ENCODE results near the gene MAP2. TPM values are rescaled to one million over a fixed set of nuclear protein-coding genes. Genes with fewer than 3 reads are reported as not detected.

The MAP2 gene
- total RNA-seq, 1 experiment from 2014 or later, result 7.4 TPM

- intact Hi-C loops (cut with micrococcal nuclease), result no loop called here
- ChIA-PET CTCF (no interaction called here), POLR2A (no interaction called here), RAD21 (ENCODE audit: low non-redundant PET in 1 of 2, low total read pairs in 2 of 2, uncharacterized antibody in 2 of 2, unreplicated experiment in 2 of 2) (no interaction called here)
- H3K4me2 ChIP-seq (ENCODE audit: low read length), result no peak overlapping the region
- 0 out of 2 replicates have a peak, but pooled peaks cover 5% of the 10 kb centered on the region for H3K27me3 ChIP-seq (ENCODE audit: insufficient read depth, low read length)
- H3K4me3 ChIP-seq (replicated peaks in 1 of 2; ENCODE audit: low read depth in 1 of 2, low read length in 2 of 2), result no peak overlapping the region
- H3K9ac ChIP-seq (ENCODE audit: low read length), result no peak overlapping the region
- ATAC-seq (no peak), DNase-seq (ENCODE audit: low read depth, low spot score) (no peak)
- no TSS peak for BruUV-seq (replicated peaks)
- no peaks in the 10 kb centered on the region for H3K9me2 ChIP-seq (ENCODE audit: insufficient read depth)
- no peaks in the 10 kb centered on the region for H4K20me1 ChIP-seq (ENCODE audit: insufficient read depth)
- no peak for TF ChIP-seq CEBPB (IDR thresholded peaks at IDR 0.05; ENCODE audit: low read depth)
- TF ChIP-seq CBX3 (IDR thresholded peaks at IDR 0.05; ENCODE audit: low read depth), result no peak
- no peak for TF ChIP-seq FOSL1 (IDR thresholded peaks at IDR 0.05; ENCODE audit: low read depth)
- TF ChIP-seq CTCF (IDR thresholded peaks at IDR 0.05 in 2 of 3, conservative IDR thresholded peaks at IDR 0.05 in 1 of 3; ENCODE audit: borderline replicate concordance in 1 of 3, insufficient read depth in 1 of 3, low read depth in 2 of 3, low read length in 2 of 3), result no peak
- TF ChIP-seq YY1 (IDR thresholded peaks at IDR 0.05; ENCODE audit: extremely low read depth, insufficient replicate concordance, low read depth, low read length), result no peak
- TF ChIP-seq ZBTB33 (IDR thresholded peaks at IDR 0.05; ENCODE audit: extremely low read depth, insufficient replicate concordance, low read length), result no peak
- TF ChIP-seq TCF7L2 (IDR thresholded peaks at IDR 0.05; ENCODE audit: borderline replicate concordance, extremely low read depth, insufficient read depth, insufficient read length), result no peak
- no peak for TF ChIP-seq POLR2A (IDR thresholded peaks at IDR 0.05; ENCODE audit: borderline replicate concordance, extremely low read depth, insufficient read depth, insufficient read length)
- TF ChIP-seq JUND (IDR thresholded peaks at IDR 0.05), result no peak
- TF ChIP-seq ZFX (IDR thresholded peaks at IDR 0.05), result no peak
- no peak for TF ChIP-seq RAD21 (IDR thresholded peaks at IDR 0.05; ENCODE audit: low read depth)
- no peak for TF ChIP-seq EZH2 (IDR thresholded peaks at IDR 0.05)
- no peak for TF ChIP-seq SIN3A (IDR thresholded peaks at IDR 0.05; ENCODE audit: low read depth)
- no peak for TF ChIP-seq POLR2AphosphoS5 (IDR thresholded peaks at IDR 0.05; ENCODE audit: low read depth, low read length)
- no peak for TF ChIP-seq SRF (IDR thresholded peaks at IDR 0.05; ENCODE audit: low read depth)
- no peaks in the 10 kb centered on the region for H3K9me3 ChIP-seq (ENCODE audit: control insufficient read depth in 1 of 2, insufficient read depth in 1 of 2, low read depth in 1 of 2, low read length in 2 of 2)
- no peaks in the 10 kb centered on the region for H3K79me2 ChIP-seq (ENCODE audit: insufficient read depth, low read length)
- H3K36me3 ChIP-seq (ENCODE audit: control insufficient read depth in 1 of 2, insufficient read depth in 2 of 2, low read length in 2 of 2), result no peaks in the 10 kb centered on the region
- H2AFZ ChIP-seq (ENCODE audit: low read depth, low read length, poor library complexity, severe bottlenecking), result no peak overlapping the region
- no peak overlapping the region for H3K27ac ChIP-seq (ENCODE audit: low read depth, low read length)
- H3K4me1 ChIP-seq (ENCODE audit: control insufficient read depth in 1 of 2, insufficient read depth in 2 of 2, low read length in 2 of 2), result no peaks in the 10 kb centered on the region
Measured at GRCh38 chr2:209696836-209697711, 273.2 kb downstream of the MAP2 start.
